Naive thymus-derived CD8-positive, alpha-beta T cell (primary cell): ENCODE results near the gene CILP. TPM values are rescaled to one million over a fixed set of nuclear protein-coding genes. Genes with fewer than 3 reads are reported as not detected.

Experiments
- ATAC-seq, 2 donors: fragments of 150-1000 bp; cut with Tn5 transposase in 1 of 2; sonication (Bioruptor Pico), chemical (Tn5 transposase) in 1 of 2; 1 replicate in 1 of 2; 2 replicates in 1 of 2; pipeline ENCODE4 v1.10.0; 2021; ENCODE audit warnings: mild to moderate bottlenecking in 2 of 2, moderate library complexity in 2 of 2
- POLR2A ChIA-PET: fragments of 350-600 bp; sonication (Branson Sonifier 250); formaldehyde crosslinking; loops from one replicate; lab custom pipeline; 2021; ENCODE audit warnings: antibody characterized with exemption; lab: Charles Lee
- DNase-seq, 10 donors: peaks; one replicate each; pipeline versions ENCODE4 v3.0.0 to v3.0.0-alpha.2; 2020 to 2022
- H3K27ac Mint-ChIP-seq, 10 donors: one replicate each; pipeline ENCODE4 v1.8.0; 2020 to 2022; ENCODE audit warnings: mild to moderate bottlenecking in 10 of 10, mixed read lengths in 10 of 10, moderate library complexity in 4 of 10, inconsistent platforms in 1 of 10
- H3K27me3 Mint-ChIP-seq, 5 donors: one replicate each; pipeline ENCODE4 v1.8.0; 2021 to 2022; ENCODE audit warnings: mixed read lengths in 5 of 5
- H3K36me3 Mint-ChIP-seq, 3 donors: one replicate each; pipeline ENCODE4 v1.8.0; 2020 to 2022; ENCODE audit warnings: mixed read lengths in 3 of 3, mild to moderate bottlenecking in 2 of 3, inconsistent platforms in 1 of 3
- H3K4me1 Mint-ChIP-seq, 4 donors: one replicate each; pipeline ENCODE4 v1.8.0; 2021 to 2022; ENCODE audit warnings: mixed read lengths in 4 of 4
- H3K4me3 Mint-ChIP-seq, 10 donors: one replicate each; pipeline ENCODE4 v1.8.0; 2020 to 2022; ENCODE audit warnings: mild to moderate bottlenecking in 10 of 10, mixed read lengths in 10 of 10, moderate library complexity in 6 of 10, inconsistent platforms in 1 of 10
- H3K9me3 Mint-ChIP-seq, 9 donors: one replicate each; pipeline ENCODE4 v1.8.0; 2020 to 2022; ENCODE audit warnings: mixed read lengths in 9 of 9, mild to moderate bottlenecking in 3 of 9, inconsistent platforms in 1 of 9, moderate library complexity in 1 of 9
- polyA plus RNA-seq, 3 donors: library from polyadenylated mRNA; unstranded; fragments of 300-500 nt; fragmentation: Illumina TruSeq; gene quantifications; one replicate each; pipeline ENCODE4 v1.2.3, GENCODE V29; 2021
- total RNA-seq, 8 experiments: library from RNA in 2 of 8; stranded (reverse) in 2 of 8; gene quantifications; one replicate each; pipeline ENCODE4 v1.2.3 and lab custom pipeline; 2021 to 2026

Gene CILP
- total and polyA plus RNA-seq, 5 experiments from 2014 or later, result 0.10 to 0.44 (median 0.44) TPM; not detected in 2

- H3K36me3 Mint-ChIP-seq, result no peaks in the 10 kb centered on the region
- H3K27me3 Mint-ChIP-seq, result no peaks in the 10 kb centered on the region
- H3K9me3 Mint-ChIP-seq, result peaks cover 0 to 1% (median 0%) of the 10 kb centered on the region in 9 donors
- ATAC-seq (peak in 1 of 2 donors; percentile 53), DNase-seq (peak in 2 of 10 donors; percentile 6 to 23)
- no peak overlapping the region for H3K4me3 Mint-ChIP-seq
- peaks cover 0 to 6% (median 2%) of the 10 kb centered on the region in 4 donors for H3K4me1 Mint-ChIP-seq
- H3K27ac Mint-ChIP-seq, result no peak overlapping the region
- POLR2A ChIA-PET, result no interaction called here
Measured at GRCh38 chr15:65217526-65218482, 6.5 kb upstream of the CILP start.

GRCh38 chr15:65215496-65215895 lies 4.2 kb upstream of the CILP start:
- no peaks in the 10 kb centered on the region for H3K27me3 Mint-ChIP-seq
- no peak overlapping the region for H3K4me3 Mint-ChIP-seq
- H3K36me3 Mint-ChIP-seq, result no peaks in the 10 kb centered on the region
- DNase-seq, result no peak
- H3K9me3 Mint-ChIP-seq, result peaks cover 0 to 1% (median 0%) of the 10 kb centered on the region in 9 donors
- peak overlapping the region in 3 of 10 donors; percentile 8 to 31 (median 29) for H3K27ac Mint-ChIP-seq
- ATAC-seq, result no peak
- POLR2A ChIA-PET, result no interaction called here
- peaks cover 0 to 13% (median 6%) of the 10 kb centered on the region in 4 donors for H3K4me1 Mint-ChIP-seq

- no peak overlapping the region for H3K4me3 Mint-ChIP-seq
- no peaks in the 10 kb centered on the region for H3K36me3 Mint-ChIP-seq
- no peak for ATAC-seq
- peak overlapping the region in 1 of 10 donors; percentile 6 for H3K27ac Mint-ChIP-seq
- POLR2A ChIA-PET, result no interaction called here
- peaks cover 0 to 1% (median 0%) of the 10 kb centered on the region in 9 donors for H3K9me3 Mint-ChIP-seq
- DNase-seq, result no peak
- no peaks in the 10 kb centered on the region for H3K27me3 Mint-ChIP-seq
- H3K4me1 Mint-ChIP-seq, result peaks cover 0 to 13% (median 6%) of the 10 kb centered on the region in 4 donors
Measured at GRCh38 chr15:65214010-65214409, 2.7 kb upstream of the CILP start.

GRCh38 chr15:65213241-65213640 lies 2.0 kb upstream of the CILP start:
- no peaks in the 10 kb centered on the region for H3K36me3 Mint-ChIP-seq
- no peak overlapping the region for H3K27ac Mint-ChIP-seq
- peaks cover 0 to 1% (median 0%) of the 10 kb centered on the region in 9 donors for H3K9me3 Mint-ChIP-seq
- DNase-seq, result no peak
- no peak overlapping the region for H3K4me3 Mint-ChIP-seq
- no peaks in the 10 kb centered on the region for H3K27me3 Mint-ChIP-seq
- peaks cover 0 to 13% (median 6%) of the 10 kb centered on the region in 4 donors for H3K4me1 Mint-ChIP-seq
- POLR2A ChIA-PET, result no interaction called here
- no peak for ATAC-seq

- ATAC-seq, result peak; percentile 63 to 73
- POLR2A ChIA-PET, result interaction anchor here (0.6 to 1.1 kb wide), 3 partner anchors 10 to 305 kb away, joined by 3 read pairs; partner anchors contain the start of gene PARP16
Measured at GRCh38 chr15:65212097-65212496, 824 bp upstream of the CILP start.

GRCh38 chr15:65211482-65211982 lies 259 bp upstream of the CILP start:
- H3K27ac Mint-ChIP-seq, result peak overlapping the region in 1 of 10 donors; percentile 52
- H3K4me1 Mint-ChIP-seq, result peaks cover 0 to 8% (median 5%) of the 10 kb centered on the region in 4 donors
- no peak for DNase-seq
- no peak overlapping the region for H3K4me3 Mint-ChIP-seq
- POLR2A ChIA-PET, result interaction anchor here (1.0 to 1.1 kb wide), 2 partner anchors 9 to 75 kb away, joined by 3 read pairs; partner anchors contain the start of gene PARP16
- peaks cover 0 to 1% (median 0%) of the 10 kb centered on the region in 9 donors for H3K9me3 Mint-ChIP-seq
- no peaks in the 10 kb centered on the region for H3K36me3 Mint-ChIP-seq
- no peak for ATAC-seq
- peaks cover 0 to 4% (median 0%) of the 10 kb centered on the region in 5 donors for H3K27me3 Mint-ChIP-seq

More at GRCh38 chr15:65212097-65212496, 824 bp upstream of the CILP start:
- Mint-ChIP-seq H3K27me3 (peaks cover 0 to 2% (median 0%) of the 10 kb centered on the region in 5 donors), H3K27ac (peak overlapping the region in 2 of 10 donors; percentile 63 to 72), H3K4me3 (no peak overlapping the region), H3K9me3 (peaks cover 0 to 1% (median 0%) of the 10 kb centered on the region in 9 donors), H3K4me1 (peaks cover 0 to 7% (median 5%) of the 10 kb centered on the region in 4 donors), H3K36me3 (no peaks in the 10 kb centered on the region)
- DNase-seq, result peak in 8 of 10 donors; percentile 7 to 44 (median 24)

- H3K4me3 Mint-ChIP-seq, result no peak overlapping the region
- no peaks in the 10 kb centered on the region for H3K36me3 Mint-ChIP-seq
- no peaks in the 10 kb centered on the region for H3K9me3 Mint-ChIP-seq
- DNase-seq (no peak), ATAC-seq (no peak)
- POLR2A ChIA-PET, result no interaction called here
- H3K27me3 Mint-ChIP-seq, result peaks cover 0 to 4% (median 0%) of the 10 kb centered on the region in 5 donors
- peak overlapping the region in 1 of 10 donors; percentile 46 for H3K27ac Mint-ChIP-seq
- peaks cover 0 to 8% (median 5%) of the 10 kb centered on the region in 4 donors for H3K4me1 Mint-ChIP-seq
Measured at GRCh38 chr15:65209701-65210643, 1.3 kb downstream of the CILP start.

- peaks cover 0 to 4% (median 0%) of the 10 kb centered on the region in 5 donors for H3K27me3 Mint-ChIP-seq
- H3K36me3 Mint-ChIP-seq, result no peaks in the 10 kb centered on the region
- H3K4me1 Mint-ChIP-seq, result peaks cover 0 to 8% (median 5%) of the 10 kb centered on the region in 4 donors
- POLR2A ChIA-PET, result interaction anchor here (0.5 to 0.7 kb wide), 3 partner anchors 23 to 149 kb away, joined by 3 to 8 read pairs (median 6); no protein-coding TSS in a partner anchor
- H3K27ac Mint-ChIP-seq, result no peak overlapping the region
- ATAC-seq, result no peak
- DNase-seq, result no peak
- H3K4me3 Mint-ChIP-seq, result no peak overlapping the region
- no peaks in the 10 kb centered on the region for H3K9me3 Mint-ChIP-seq
Measured at GRCh38 chr15:65208647-65209046, 2.6 kb downstream of the CILP start.

- Mint-ChIP-seq H3K4me1 (peaks cover 0 to 8% (median 5%) of the 10 kb centered on the region in 4 donors), H3K36me3 (no peaks in the 10 kb centered on the region), H3K27me3 (peaks cover 0 to 4% (median 0%) of the 10 kb centered on the region in 5 donors), H3K27ac (no peak overlapping the region), H3K4me3 (no peak overlapping the region), H3K9me3 (no peaks in the 10 kb centered on the region)
- POLR2A ChIA-PET, result no interaction called here
- DNase-seq (no peak), ATAC-seq (no peak)
Measured at GRCh38 chr15:65207280-65207840, 3.9 kb downstream of the CILP start.

GRCh38 chr15:65206750-65207149 lies 4.5 kb downstream of the CILP start:
- Mint-ChIP-seq H3K27me3 (peaks cover 0 to 4% (median 0%) of the 10 kb centered on the region in 5 donors), H3K9me3 (no peaks in the 10 kb centered on the region), H3K36me3 (no peaks in the 10 kb centered on the region), H3K4me1 (peaks cover 0 to 4% (median under 1%) of the 10 kb centered on the region in 4 donors), H3K27ac (no peak overlapping the region), H3K4me3 (no peak overlapping the region)
- DNase-seq (no peak), ATAC-seq (no peak)
- POLR2A ChIA-PET, result no interaction called here

- no peaks in the 10 kb centered on the region for H3K36me3 Mint-ChIP-seq
- no peak for DNase-seq
- H3K4me1 Mint-ChIP-seq, result peaks cover 0 to 4% (median 0%) of the 10 kb centered on the region in 4 donors
- no peak overlapping the region for H3K4me3 Mint-ChIP-seq
- peaks cover 0 to 4% (median 0%) of the 10 kb centered on the region in 5 donors for H3K27me3 Mint-ChIP-seq
- H3K9me3 Mint-ChIP-seq, result no peaks in the 10 kb centered on the region
- no peak for ATAC-seq
- no peak overlapping the region for H3K27ac Mint-ChIP-seq
- POLR2A ChIA-PET, result no interaction called here
Measured at GRCh38 chr15:65204931-65205660, 6.2 kb downstream of the CILP start.
